H54 (cell line): ENCODE data around the gene CRB1.

Experiments
- DNase-seq: peaks from one replicate; pipeline ENCODE4 v3.0.0; 2011; ENCODE audit warnings: low spot score, mixed read lengths; ENCODE audit not compliant: insufficient read length
- FAIRE-seq: peaks from 3 replicates; lab custom pipeline; 2011; peaks lifted over from hg19 to GRCh38; lab: Jason Lieb, UNC
- POLR2A ChIP-seq: IDR thresholded peaks from 2 replicates; pipeline ENCODE4 v1.6.1; 2011; ENCODE audit warnings: low read depth, mild to moderate bottlenecking, low read length

Gene CRB1

DNA sequence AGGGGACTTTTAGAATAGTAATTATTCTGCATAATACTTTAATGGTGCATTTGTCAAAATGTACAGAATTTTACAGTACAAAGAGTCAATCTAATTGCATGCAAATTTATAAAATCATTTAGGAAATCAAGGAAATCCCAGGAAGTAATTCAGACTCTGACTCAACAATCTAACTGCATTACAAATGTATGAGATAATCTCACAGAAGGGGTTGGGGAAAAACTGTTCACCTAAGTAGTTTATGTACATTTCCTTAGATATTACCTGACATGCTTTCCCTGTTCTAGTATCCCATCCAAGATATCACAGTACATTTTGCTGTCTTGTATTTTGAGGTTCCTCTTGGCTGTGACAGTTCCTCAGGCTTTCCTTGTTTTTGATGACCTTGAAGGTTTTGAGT lies 4.7 kb downstream of the CRB1 start:
- peak; percentile 33 for FAIRE-seq

GRCh38 chr1:197277166-197277565 lies 9.1 kb downstream of the CRB1 start:
- no peak for TF ChIP-seq POLR2A
- DNase-seq (no peak), FAIRE-seq (no peak)

More for the DNA sequence above, 4.7 kb downstream of the CRB1 start:
- no peak for DNase-seq
- no peak for TF ChIP-seq POLR2A

DNA sequence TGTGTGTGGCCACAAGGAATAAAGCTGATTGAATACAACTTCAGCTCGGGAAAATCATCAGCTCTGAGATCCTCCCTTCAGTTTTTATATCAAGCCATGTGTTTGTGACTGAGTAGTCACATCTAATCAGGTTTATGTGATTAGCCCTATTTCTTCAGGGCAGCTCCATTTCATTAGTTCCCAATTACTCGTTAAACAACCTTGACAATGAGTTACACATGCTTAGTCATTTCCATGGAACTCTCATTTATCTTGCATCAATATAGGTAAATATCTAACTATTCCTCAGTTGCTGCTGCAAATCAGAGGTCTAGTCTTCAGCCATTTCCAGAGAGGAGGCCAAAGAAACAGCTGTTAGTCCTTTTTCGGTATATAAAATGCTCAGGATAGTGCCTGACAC lies 16.3 kb downstream of the CRB1 start:
- DNase-seq (no peak), FAIRE-seq (no peak)
- TF ChIP-seq POLR2A = no peak

- no peak for TF ChIP-seq POLR2A
- no peak for DNase-seq
- no peak for FAIRE-seq
Measured at GRCh38 chr1:197284966-197285365, 16.9 kb downstream of the CRB1 start.

GRCh38 chr1:197285526-197286205 lies 17.6 kb downstream of the CRB1 start:
- no peak for TF ChIP-seq POLR2A

GRCh38 chr1:197286634-197287033 lies 18.6 kb downstream of the CRB1 start:
- FAIRE-seq = no peak
- no peak for TF ChIP-seq POLR2A
- DNase-seq = no peak

More at GRCh38 chr1:197285526-197286205, 17.6 kb downstream of the CRB1 start:
- FAIRE-seq (no peak), DNase-seq (no peak)

GRCh38 chr1:197287863-197288262 lies 19.8 kb downstream of the CRB1 start:
- no peak for TF ChIP-seq POLR2A
- DNase-seq (no peak), FAIRE-seq (no peak)

DNA sequence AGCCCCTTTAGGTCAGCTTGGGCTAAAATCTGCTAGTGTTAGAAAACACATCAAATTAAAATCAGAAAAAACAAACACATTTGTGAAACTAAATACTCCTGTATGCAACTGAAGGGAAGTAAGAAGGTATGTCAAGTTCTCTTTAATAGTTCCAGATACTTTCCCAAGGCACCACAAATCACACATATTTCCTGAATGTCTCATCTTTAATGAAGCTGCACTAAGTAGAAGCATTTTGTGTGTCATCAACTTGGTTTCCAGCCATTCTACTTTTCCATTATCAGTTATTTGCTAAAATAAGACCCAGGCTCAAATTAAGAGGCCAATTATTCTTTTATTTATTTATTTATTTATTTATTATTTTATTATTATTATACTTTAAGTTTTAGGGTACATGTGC lies 34.7 kb downstream of the CRB1 start:
- FAIRE-seq (no peak), DNase-seq (no peak)
- no peak for TF ChIP-seq POLR2A

DNA sequence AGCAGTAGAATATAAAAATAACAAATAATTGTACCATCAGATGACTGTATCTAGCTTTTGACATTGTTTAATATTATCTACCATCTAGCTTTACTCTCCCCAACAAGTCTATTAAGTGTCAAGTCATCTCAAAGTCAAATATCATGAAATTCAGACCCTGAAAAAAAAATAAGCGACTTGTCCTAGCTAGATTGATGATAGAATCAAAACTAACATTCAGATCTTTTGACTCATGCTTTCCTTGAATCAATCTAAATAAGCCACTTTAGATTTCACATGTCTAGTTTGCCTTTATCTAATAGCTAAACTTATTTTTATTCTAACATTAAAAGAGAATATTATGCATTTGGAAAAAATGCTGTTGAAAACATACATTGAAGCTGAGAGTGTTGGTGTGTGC lies 35.4 kb downstream of the CRB1 start:
- no peak for TF ChIP-seq POLR2A
- DNase-seq (no peak), FAIRE-seq (no peak)

DNA sequence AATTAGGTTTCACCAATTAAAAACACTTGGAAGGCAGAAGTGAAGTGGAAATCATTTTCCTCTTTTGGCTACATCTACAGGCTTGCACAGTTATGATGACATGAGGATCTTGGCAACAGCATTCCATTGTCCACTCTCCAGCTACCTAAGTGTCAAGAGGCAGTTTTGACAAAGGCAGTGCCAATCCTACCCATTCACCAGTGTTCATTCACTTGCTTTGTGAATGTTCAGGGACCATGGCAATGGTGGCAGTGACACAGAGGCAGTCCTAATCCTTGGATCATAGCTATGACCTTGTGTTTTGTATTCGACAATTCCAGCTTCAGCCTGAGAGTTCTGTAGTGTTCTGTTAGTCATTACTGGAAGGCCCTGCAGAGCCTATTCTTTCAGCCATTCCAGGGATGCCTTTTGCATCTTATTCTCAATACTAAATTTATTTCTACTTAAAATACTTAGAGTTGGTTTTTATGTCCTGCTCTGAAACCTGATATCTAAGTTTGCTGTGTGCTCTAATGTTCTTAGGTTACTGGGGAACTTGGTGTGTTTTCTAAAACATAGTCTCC lies 36.7 kb downstream of the CRB1 start:
- no peak for TF ChIP-seq POLR2A
- FAIRE-seq = no peak

GRCh38 chr1:197305925-197306324 lies 37.9 kb downstream of the CRB1 start:
- TF ChIP-seq POLR2A = no peak
- DNase-seq (no peak), FAIRE-seq (no peak)

More for the DNA sequence above, 36.7 kb downstream of the CRB1 start:
- DNase-seq = no peak

GRCh38 chr1:197306381-197307062 lies 38.5 kb downstream of the CRB1 start:
- TF ChIP-seq POLR2A = no peak
- no peak for FAIRE-seq
- DNase-seq = no peak

DNA sequence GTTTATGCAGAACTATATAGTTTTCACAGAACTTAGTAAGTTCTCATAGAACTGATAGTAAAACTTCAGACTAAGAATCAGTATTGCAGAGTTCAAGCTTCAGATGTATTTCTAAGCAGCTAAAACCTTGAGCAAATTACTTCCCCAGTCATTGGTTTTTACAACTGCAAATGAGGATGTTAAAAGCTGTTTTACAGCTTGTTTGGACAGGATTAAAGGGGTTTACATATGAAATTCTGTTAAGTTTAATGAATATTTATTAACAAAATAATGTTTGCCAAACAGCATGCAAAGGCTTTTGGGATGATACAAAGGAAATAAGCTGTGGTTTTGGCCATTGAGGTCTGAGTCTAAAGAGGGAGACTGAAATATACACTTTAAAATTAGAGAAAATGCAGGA lies 39.1 kb downstream of the CRB1 start:
- no peak for TF ChIP-seq POLR2A
- FAIRE-seq (no peak), DNase-seq (no peak)

GRCh38 chr1:197307551-197307950 lies 39.5 kb downstream of the CRB1 start:
- FAIRE-seq = no peak

More at GRCh38 chr1:197307551-197307950, 39.5 kb downstream of the CRB1 start:
- TF ChIP-seq POLR2A = no peak
- no peak for DNase-seq
